KBM-7 (cell line): ENCODE data around the gene VEGFC.

ENCODE experiments used
- DNase-seq: peaks from one replicate; pipeline ENCODE4 v3.0.0-alpha.2; 2015
- in situ Hi-C: fragments of 300-500 bp; cut with MboI; formaldehyde crosslinking; loops from 2 replicates; pipeline ENCODE4 v1.14.3; 2020; ENCODE audit warnings: low sequenced_read_pairs, low pct_unique_long_range_greater_than_20kb, mixed read lengths

Gene VEGFC, protein sequence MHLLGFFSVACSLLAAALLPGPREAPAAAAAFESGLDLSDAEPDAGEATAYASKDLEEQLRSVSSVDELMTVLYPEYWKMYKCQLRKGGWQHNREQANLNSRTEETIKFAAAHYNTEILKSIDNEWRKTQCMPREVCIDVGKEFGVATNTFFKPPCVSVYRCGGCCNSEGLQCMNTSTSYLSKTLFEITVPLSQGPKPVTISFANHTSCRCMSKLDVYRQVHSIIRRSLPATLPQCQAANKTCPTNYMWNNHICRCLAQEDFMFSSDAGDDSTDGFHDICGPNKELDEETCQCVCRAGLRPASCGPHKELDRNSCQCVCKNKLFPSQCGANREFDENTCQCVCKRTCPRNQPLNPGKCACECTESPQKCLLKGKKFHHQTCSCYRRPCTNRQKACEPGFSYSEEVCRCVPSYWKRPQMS

DNA sequence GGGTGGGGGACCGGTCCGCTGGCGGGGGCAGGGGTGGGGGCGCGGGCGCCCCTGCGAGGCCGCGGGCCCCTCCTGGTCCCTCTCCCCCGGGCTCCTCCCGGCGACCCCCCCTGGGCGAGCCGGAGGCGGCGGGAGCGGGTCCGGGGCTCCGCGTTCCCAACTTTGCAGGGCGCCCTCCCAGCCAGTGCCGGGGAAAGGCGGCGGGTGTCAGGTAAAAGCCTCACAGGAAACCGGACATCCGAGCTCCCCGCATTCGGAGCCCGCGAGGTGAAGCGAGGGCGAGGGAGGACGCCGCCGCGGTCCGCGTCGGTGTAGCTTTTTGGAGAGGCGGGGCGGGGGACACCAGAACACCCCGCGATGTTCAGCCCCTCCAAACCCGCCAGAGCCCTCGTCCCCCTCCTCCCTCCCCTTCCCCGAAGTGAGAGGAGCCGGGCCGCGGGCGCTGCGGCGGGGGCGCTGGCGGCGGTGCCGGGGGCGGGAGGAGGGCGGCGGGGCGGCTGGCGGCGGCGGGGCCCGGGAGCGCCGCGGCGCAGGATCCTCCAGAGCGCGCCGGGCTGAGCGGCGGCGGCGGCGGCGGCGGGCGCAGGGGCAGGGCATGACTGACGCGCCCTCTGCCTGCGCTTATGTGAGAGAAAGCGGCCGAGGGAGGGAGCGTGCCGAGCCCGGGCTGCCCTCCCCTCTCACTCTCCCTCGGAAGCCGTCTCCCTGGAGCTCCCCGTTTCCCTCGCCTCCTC, at the start of gene VEGFC:
TSS of gene VEGFC (minus strand) at position 597 of the 734 bp plus-strand sequence. CDS start 611 bp downstream, outside the sequence.
- in situ Hi-C loops = no loop called here
- peak; percentile 32 for DNase-seq

DNA sequence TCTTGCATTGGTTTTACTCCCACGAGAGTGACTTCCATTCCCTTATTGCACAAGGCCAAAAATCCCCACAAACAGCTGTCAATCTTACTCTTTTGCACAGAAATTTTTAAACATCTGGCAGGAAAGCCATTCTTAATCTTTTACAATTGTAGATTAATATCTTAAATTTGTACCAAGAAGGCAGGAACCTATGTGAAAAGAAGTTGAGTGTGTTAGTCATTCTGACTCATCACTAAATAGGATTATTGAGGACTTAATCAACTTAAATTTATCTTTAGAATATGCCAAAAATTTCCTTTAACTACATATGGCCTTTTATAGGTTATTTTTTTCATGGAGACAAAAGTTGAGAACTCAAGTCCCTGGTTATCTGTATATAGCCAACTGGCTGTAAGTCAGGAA, 49.0 kb upstream of the VEGFC start:
- in situ Hi-C loops = no loop called here
- no peak for DNase-seq

DNA sequence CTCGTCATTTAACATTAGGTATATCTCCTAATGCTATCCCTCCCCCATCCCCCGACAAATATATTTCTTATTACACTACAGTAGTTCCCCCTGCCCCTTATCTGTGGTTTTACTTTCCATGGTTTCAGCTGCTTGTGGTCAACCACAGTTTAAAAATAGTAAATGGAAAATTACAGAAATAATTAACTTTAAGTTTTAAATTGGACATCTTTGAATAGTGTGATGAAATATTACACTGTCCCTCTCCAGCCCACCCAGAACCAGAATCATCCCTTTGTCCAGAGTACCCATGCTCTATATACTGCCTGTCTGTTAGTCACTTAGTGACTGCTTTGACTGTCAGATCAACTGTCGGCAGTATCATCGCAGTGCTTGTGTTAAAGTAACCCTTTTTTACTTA, 47.4 kb upstream of the VEGFC start:
- in situ Hi-C loops = no loop called here
- peak; percentile 15 for DNase-seq

DNA sequence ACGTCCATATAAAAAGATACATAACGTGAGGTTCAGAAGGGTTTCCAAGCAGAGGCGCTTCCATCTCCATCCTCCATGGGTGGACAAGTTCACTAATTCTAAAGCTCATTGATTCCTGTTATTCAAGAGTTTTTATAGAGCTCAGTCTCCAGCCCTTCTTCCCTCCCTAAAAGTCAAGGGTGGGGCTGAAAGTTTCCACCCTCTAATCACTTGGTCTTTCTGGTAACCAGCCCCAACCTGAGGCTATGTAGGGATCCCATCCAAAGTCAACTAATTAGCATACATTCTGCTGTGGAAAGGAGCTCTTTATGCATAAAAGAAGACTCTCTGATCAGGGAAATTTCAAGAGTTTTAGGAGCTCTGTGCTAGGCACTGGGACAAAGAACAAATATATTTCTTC, 46.9 kb upstream of the VEGFC start:
- in situ Hi-C loops = no loop called here
- DNase-seq = no peak

DNA sequence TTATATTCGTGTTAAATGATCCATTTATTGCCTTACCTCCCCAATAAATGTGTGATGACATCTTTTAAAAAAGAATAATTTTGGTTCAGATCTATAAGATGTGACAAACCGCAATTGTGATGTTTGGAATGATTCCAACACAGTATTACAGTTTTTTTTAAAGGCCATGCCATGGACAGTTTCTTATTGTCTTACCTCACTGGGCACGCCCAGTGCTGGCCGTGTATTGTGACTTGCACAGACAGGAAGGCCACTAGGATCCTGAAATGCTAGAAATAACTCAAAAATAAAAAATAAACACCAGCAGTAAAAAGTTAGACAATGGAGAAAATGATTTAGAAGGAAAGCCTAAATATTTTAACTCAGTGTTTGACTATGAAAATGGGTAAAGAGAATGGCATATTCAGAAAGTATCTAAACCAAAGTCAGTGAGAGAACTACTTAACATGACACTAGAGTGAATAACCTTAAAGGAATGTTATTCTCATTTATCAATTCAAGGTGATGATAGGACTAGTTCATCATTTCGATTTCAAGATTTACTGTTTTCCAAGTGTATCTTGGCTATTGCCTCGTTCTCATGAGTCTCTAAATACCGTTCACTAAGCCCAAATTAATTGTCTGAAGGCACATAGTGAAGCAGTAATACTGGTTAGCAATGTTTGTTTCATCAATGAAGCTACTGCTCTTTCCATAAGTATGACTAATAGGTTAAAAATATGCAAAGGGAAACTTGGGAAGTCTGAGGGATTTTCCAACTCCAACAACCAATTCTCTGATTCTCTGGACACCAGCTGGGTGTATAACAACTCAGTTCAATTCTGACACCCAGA, 46.1 kb upstream of the VEGFC start:
- in situ Hi-C loops = no loop called here
- DNase-seq = no peak

DNA sequence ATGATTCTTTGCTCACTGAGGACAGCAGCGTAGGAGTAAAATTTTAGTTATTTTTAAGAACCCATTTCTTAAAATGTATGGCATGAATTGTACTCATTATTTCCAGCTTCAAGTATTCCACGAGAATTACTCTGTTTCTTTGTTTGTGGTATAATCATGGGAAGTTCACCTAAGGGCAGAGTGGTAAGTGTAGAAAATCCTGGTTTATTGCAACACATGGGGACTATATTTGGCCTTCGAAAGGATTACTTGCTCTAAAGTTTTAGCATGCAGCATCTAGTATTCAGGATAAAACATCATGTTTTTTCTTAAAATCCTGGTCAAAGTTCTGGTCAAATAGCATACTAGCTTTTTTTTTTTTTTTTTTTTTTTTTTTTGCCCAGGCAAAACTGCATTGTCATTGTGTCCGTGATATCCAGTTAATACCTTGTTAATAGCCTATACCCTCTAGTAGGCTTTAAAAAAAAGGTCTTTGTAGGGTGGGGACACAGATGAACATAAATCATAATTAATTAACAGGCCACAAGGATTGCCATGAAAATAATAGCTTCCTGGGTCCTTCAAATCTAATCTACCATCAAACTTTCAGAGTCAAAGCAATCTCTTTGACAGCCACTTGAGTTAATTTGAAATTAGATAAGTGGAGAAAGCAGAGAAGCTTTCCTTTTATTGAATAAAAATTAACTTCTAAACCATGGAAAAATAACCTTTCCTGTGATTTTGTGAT, 44.6 kb upstream of the VEGFC start:
- no peak for DNase-seq
- in situ Hi-C loops = no loop called here

DNA sequence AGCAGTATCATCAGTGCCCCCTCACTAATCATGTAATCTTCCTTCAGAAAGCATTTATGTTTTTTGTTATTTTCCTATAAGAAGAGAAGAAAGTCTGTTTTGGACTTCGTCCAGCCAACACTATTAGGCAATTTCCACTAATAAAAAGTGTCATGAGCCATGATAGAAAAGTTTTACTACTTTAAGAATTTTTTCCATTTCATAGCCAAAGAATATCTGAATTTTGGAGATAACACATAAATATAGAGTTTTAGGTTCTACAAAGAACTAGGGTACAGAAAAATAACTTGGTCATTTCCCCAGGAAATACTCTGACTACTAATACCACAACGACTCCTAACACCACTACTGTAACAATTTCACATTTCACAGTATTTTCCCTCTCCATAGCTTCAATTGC, 41.8 kb upstream of the VEGFC start:
- no peak for DNase-seq
- in situ Hi-C loops = no loop called here

DNA sequence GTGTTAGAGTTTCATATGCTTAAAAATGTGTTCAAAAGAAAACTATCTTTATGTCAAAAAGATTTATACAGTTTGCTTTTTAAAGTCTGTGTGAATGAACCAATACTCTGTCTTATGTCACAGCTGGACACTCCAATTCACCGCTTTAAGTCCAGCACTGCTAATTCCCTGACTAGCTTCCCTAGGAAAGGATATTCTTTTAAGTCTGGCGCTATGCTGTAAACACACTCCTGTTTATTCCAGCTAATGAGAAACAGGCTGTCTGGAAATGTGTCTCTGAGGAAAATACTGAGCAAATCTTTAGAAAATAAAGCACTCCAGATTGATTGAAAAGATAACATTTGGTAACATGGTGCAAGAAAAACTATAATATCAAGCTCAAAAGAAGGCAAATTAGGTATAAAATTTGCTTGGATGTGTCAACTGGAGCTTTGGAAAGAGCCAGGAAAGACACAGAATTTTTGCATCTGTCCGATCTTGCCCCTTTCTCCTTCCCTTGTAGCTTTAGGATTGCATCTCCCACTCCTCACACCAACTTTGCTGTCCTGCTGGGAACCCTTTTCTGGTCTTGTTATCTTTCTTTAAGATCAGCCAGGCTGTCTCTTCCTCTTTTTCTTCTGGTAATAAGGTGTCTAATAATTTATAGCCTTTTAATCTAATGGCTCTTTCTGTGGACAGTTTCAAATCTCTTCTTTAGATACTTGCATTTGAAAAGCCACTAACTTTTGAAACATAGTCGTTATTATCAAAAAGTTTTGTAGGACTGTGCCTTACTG, 40.9 kb upstream of the VEGFC start:
- in situ Hi-C loops = no loop called here
- no peak for DNase-seq

DNA sequence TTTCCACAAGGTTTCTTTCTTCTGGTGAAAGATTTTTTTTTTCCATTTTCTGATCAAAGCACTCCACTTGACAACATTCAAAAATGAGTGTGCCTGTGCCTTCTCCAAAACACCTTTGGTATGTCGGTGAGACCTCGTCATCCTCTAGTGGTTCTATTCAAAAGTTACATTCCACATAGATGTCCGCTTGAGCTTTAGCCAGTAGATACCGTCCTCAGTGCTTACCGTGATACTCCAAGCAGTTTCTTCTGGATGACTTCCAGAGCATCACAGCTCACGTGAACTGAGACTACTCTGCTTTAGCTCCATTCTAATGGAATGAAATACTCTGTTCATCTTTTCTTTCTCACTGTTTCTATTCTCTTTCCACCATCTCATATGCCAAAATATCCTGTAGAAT, 38.2 kb upstream of the VEGFC start:
- in situ Hi-C loops = no loop called here
- no peak for DNase-seq

DNA sequence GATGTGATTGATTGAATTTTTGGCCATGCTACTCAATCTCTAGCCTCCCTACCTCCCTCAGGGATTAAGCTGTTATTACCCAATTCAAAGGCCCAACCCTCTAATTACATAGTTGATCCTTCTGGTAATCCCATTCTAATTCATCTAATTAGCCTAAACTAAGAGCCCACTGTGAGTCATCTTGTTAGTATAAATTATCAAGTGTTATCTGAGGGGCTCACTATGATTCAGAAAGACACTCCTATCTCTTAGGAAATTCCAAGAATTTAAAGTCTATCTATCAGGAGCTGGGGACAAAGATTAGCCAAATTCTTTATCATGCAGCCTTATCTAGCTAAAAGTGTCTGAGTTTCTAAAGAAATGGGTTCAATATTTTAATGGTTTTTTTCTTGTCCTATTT, 32.9 kb upstream of the VEGFC start:
- DNase-seq = no peak
- in situ Hi-C loops = no loop called here

DNA sequence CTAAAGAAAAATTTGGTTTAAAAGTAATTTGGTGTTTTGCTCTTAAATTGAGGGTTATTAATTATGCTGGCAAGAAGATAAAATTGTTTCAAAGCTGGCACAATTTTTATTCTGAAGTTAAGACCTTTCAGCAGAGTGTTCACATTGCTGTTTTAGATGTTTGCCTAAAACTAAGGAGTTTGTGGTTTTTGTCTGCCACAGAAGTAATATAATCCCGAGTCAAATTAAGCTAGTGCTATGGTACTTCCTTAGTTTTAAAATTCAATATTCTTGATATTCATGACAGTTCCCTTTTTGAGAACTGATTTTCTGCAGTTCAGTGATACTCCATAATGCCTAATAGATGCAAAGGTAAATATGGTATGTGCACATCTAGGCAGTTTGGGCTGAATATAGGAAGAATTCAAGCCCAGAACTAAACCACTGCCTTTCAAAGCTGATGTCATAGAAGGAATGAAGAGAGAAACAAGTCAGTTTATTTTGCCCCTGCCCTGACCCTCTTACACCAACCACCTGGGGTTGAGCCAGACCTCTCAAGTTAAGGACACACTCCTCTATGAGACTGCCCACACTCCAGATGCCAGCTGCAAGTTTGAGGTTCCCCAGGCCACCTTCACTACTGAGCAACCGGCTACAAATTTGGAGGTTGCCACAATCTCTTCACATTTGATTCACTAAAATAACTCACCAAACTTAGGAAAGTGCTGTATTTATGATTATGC, 32.1 kb upstream of the VEGFC start:
- in situ Hi-C loops = no loop called here
- DNase-seq = no peak

DNA sequence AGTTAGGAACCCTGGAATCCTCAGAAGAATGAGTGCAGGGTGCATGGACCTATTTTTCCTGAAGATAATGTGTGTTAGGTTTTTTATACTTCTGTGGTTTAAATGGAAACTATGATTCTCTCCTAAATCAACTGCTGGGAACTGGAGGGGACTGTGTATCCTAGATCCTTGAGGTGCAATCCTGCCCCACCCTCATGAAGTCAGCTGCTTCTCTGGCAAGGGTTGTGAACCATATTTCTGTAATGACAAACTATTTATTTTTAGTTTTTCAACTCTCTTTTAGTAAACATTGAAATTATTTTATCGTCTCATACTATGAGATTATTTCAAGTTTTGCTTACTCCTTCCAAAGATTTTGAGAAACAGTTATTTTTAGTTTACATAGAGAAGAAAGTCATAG, 25.8 kb upstream of the VEGFC start:
- no peak for DNase-seq
- in situ Hi-C loops = no loop called here

DNA sequence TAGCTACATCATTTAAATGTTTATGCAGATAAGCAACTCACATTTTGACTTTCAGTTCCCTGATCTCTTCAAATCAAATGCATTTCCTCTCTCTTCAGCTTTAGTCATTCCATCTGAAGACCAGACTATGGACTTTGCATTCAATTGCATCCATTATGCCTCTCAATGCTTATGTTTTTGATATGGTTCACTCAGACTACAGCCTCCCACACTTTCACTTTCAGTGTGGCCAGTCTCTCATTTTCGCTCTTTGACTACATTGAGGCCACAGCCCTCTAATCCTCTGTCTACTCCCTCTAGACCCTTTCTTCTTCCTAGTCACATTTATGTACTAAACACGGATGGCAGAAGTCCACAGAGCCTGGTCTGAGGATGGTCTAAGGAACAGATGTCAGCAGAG, 24.5 kb upstream of the VEGFC start:
- in situ Hi-C loops = no loop called here
- no peak for DNase-seq

DNA sequence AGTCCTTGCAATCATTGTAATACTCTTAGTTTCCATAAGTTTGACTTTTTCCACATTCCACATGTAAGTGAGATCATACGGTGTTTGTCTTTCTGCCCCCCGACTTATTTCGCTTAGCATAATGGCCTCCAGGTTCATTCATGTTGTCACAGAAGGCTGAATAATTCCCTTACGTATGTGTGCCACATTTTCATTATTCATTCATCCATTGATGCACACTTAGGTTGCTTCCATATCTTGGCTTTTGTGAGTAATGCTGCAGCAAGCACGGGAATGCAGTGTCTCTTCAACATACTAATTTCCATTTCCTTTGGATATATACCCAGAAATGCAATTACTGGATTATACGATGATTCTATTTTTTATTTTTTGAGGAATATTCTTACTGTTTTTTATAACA, 22.0 kb upstream of the VEGFC start:
- in situ Hi-C loops = no loop called here
- DNase-seq = no peak

DNA sequence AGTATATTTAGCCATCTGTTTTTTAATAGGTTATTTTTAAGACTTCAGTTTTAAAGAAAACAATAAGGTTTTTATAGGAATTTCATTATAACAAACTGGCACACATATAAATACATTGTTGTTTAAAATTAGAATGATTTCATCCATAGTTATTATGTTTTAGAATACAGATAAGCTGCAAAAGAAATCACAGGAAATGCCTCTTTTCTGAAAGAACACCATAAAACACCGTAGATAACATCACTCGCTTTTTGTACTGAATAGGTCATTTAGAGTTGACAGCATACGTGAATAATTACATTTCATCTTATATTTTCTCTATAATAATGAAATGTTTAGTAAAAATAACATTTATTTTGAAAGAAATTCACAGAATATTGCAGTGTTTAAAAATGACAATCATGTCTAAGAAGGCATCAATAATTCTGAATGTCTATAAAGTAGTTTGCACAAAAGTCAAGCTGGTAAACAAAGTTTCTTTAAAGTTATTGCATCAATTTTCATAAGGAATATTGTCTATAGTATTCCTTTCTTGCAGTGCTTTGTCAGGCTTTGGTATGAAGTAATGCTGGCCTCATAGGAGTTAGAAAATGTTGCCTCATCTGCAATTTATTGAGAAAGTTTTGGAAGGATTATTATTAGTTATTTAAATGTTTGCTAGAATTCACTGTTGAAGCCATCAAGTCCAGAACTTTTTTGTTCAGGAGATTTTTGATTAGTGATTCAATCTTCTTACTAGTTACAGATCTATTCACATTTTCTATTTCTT, 17.9 kb upstream of the VEGFC start:
- DNase-seq = no peak
- in situ Hi-C loops = no loop called here

DNA sequence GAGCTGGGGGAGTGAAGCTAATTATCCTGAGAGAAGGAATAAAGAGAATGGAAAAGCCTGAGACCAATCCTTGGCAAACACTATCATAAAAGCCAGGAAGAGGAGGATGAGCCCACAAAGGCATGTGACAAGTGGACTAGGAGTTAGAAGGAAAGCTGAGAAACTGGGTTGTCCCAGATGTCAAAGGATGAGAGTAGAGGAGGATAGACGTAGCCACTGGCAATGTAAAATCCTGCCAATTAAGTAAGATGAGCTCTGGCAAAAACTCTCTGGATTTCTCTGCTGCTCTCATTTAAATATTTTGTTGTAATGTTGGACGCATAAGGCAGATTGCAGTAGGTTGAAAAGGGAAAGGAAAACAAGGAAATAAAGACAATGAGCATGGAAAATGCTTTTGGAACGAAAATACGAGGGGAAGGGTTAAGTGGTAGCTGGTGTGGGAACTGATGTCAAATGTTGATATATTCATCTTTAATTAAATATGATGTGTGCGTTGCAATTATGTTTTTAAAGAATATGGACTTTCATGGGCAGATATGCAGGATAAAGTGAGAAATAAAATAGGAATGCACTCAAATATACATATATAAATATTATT, 14.2 kb upstream of the VEGFC start:
- DNase-seq = no peak
- in situ Hi-C loops = no loop called here

DNA sequence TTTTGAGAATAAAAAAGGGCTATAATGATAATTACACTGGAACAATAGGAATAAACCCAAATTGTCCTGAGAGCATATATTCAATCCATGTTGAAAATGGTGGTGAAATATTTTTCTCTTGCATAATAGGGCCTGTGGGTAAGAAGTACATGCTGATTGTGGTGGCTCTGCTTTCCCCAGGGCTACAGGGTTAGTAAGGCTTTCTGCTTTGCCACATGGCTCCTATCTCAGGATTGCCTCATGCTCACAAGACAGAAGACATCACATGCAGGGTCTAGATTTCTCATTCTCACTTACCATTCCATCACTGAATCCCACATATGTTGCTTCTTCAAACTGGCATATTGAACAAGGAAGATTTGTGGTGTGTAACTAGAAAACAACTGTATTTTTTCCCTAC, 12.4 kb upstream of the VEGFC start:
- in situ Hi-C loops = no loop called here
- no peak for DNase-seq
